GM12878 (cell line): ENCODE data around the gene ABHD1. TPM values are rescaled to one million over a fixed set of nuclear protein-coding genes. Genes with fewer than 3 reads are reported as not detected.

Source experiments
- ATAC-seq: fragments of 200-7000 bp; cut with Tn5 transposase; 3 replicates; pipeline ENCODE4 v1.9.1; 2020; ENCODE audit warnings: mild to moderate bottlenecking, moderate library complexity
- BruUV-seq: library from RNA; stranded (reverse); fragments of 400-500 nt; replicated peaks from 2 replicates; lab custom pipeline; 2021; lab: Mats Ljungman, UMichigan
- CTCF ChIA-PET: fragments of 300-600 bp; sonication (Branson Sonifier 250); formaldehyde crosslinking; extraction: SDS; loops from one replicate; lab custom pipeline; 2021; ENCODE audit warnings: inconsistent platforms; lab: Yijun Ruan, JAX
- POLR2A ChIA-PET: fragments of 350-600 bp; formaldehyde crosslinking; extraction: SDS; loops from one replicate; lab custom pipeline; 2021; ENCODE audit warnings: inconsistent platforms; lab: Charles Lee
- RAD21 ChIA-PET: fragments of 300-600 bp; sonication (Branson Sonifier 250); formaldehyde crosslinking; loops from one replicate; lab custom pipeline; 2023; ENCODE audit warnings: antibody characterized with exemption; ENCODE audit not compliant: unreplicated experiment; lab: Charles Lee
- SMC1A ChIA-PET: fragments of 300-600 bp; sonication (Branson Sonifier 250); formaldehyde crosslinking; loops from one replicate; lab custom pipeline; 2023; ENCODE audit not compliant: unreplicated experiment, uncharacterized antibody; lab: Charles Lee
- DNase-seq: peaks from one replicate; pipeline ENCODE4 v3.0.0-alpha.2; 2011; ENCODE audit warnings: low read depth, low spot score
- FAIRE-seq: peaks from 3 replicates; lab custom pipeline; 2011; peaks lifted over from hg19 to GRCh38; lab: Jason Lieb, UNC
- H2AFZ ChIP-seq: 2 replicates; pipeline ENCODE4 v1.6.0; 2011; ENCODE audit warnings: low read depth, low read length, control low read depth; ENCODE audit not compliant: control insufficient read depth
- H3K27ac ChIP-seq: 2 replicates; pipeline ENCODE4 v1.5.1; 2011; ENCODE audit warnings: control low read depth; ENCODE audit not compliant: control insufficient read depth, insufficient read depth
- H3K27me3 ChIP-seq, 2 experiments: replicated peaks in 1 of 2; 2 replicates each; pipeline versions ENCODE4 v1.6.0 to v1.6.1; 2011; ENCODE audit warnings: low read length in 1 of 2; ENCODE audit not compliant: control insufficient read depth in 2 of 2, insufficient read depth in 2 of 2
- H3K36me3 ChIP-seq, 2 experiments: 2 replicates each; pipeline ENCODE4 v1.5.1; 2011; ENCODE audit warnings: low read length in 1 of 2; ENCODE audit not compliant: control insufficient read depth in 2 of 2, insufficient read depth in 2 of 2
- H3K4me1 ChIP-seq: 2 replicates; pipeline ENCODE4 v1.6.1; 2011; ENCODE audit warnings: mild to moderate bottlenecking, low read length, moderate library complexity, mixed read lengths; ENCODE audit not compliant: control insufficient read depth, insufficient read depth
- H3K4me2 ChIP-seq: 2 replicates; pipeline ENCODE4 v1.6.0; 2011; ENCODE audit warnings: control low read depth; ENCODE audit not compliant: control insufficient read depth, insufficient read depth
- H3K4me3 ChIP-seq: fragments of 200-600 bp; sonication (generic); 2 replicates; pipeline ENCODE4 v1.5.1; 2016
- H3K79me2 ChIP-seq: 2 replicates; pipeline ENCODE4 v1.6.0; 2011; ENCODE audit warnings: low read length; ENCODE audit not compliant: control insufficient read depth, insufficient read depth
- H3K9ac ChIP-seq: 2 replicates; pipeline ENCODE4 v1.8.0; 2011; ENCODE audit warnings: low read length, control low read depth, mixed read lengths; ENCODE audit not compliant: control insufficient read depth, insufficient read depth
- H3K9me3 ChIP-seq: replicated peaks from 3 replicates; pipeline ENCODE4 v1.5.1; 2011; ENCODE audit warnings: mild to moderate bottlenecking, low read length; ENCODE audit not compliant: control insufficient read depth, insufficient read depth
- H4K20me1 ChIP-seq: 2 replicates; pipeline ENCODE4 v1.6.0; 2011; ENCODE audit not compliant: control insufficient read depth, insufficient read depth
- CBFB ChIP-seq: IDR thresholded peaks from 2 replicates; pipeline ENCODE4 v1.6.1; 2016; ENCODE audit warnings: antibody characterized with exemption, low read depth
- CREB1 ChIP-seq: IDR thresholded peaks from 2 replicates; pipeline ENCODE4 v1.6.1; 2012; ENCODE audit warnings: low read depth, mild to moderate bottlenecking, inconsistent platforms
- ESRRA ChIP-seq: IDR thresholded peaks from 2 replicates; pipeline ENCODE4 v1.6.1; 2012; ENCODE audit warnings: mild to moderate bottlenecking, low read length, improper control_type of control experiment
- LARP7 ChIP-seq: fragments of 450-650 bp; IDR thresholded peaks from 2 replicates; pipeline ENCODE4 v1.6.1; 2017; ENCODE audit warnings: mild to moderate bottlenecking
- SP1 ChIP-seq: IDR thresholded peaks from one replicate; pipeline ENCODE4 v1.6.1; 2011; ENCODE audit warnings: low read depth, low read length
- TAF1 ChIP-seq: IDR thresholded peaks from 2 replicates; pipeline ENCODE4 v1.6.1; 2011; ENCODE audit warnings: mild to moderate bottlenecking, low read depth, low read length, borderline replicate concordance
- TARDBP ChIP-seq: IDR thresholded peaks from 2 replicates; pipeline ENCODE4 v1.6.1; 2016; ENCODE audit warnings: borderline replicate concordance
- ZNF24 ChIP-seq: fragments of 450-650 bp; IDR thresholded peaks from 2 replicates; pipeline ENCODE4 v1.6.1; 2017; ENCODE audit warnings: antibody characterized with exemption, mild to moderate bottlenecking
- WGBS: methylation state at CpG from one replicate; pipeline ENCODE4 v1.1.6; 2016; ENCODE audit warnings: low lambda C conversion rate; ENCODE audit not compliant: insufficient replicate concordance, insufficient coverage; ENCODE audit errors: missing lambda C conversion rate; 5-methylcytosine and 5-hydroxymethylcytosine counted together
- in situ Hi-C: fragments of 300-500 bp; cut with MboI; formaldehyde crosslinking; loops from 9 replicates; pipeline ENCODE4 v1.14.3; 2018; ENCODE audit warnings: mixed read lengths
- intact Hi-C: fragments of 100-400 bp; cut with micrococcal nuclease; formaldehyde crosslinking; loops from one replicate; pipeline ENCODE4 v1.14.2; 2022; ENCODE audit not compliant: unreplicated experiment
- polyA plus RNA-seq, 11 experiments: library from polyadenylated mRNA; depleted of rRNA in 4 of 11; unstranded in 6 of 11; stranded (reverse) in 5 of 11; fragments of >200 nt; fragmentation: Nextera tagmentation in 4 of 11; fragmentation: Illumina TruSeq in 1 of 11; extraction: Ambion mirVana in 4 of 11; extraction: Trizol in 1 of 11; gene quantifications; 1 replicate in 1 of 11; 2 replicates in 10 of 11; pipeline versions ENCODE4 v1.2.1 to v1.2.3, GENCODE V29; 2011 to 2016; ENCODE audit warnings: inconsistent platforms in 2 of 11, missing spikeins in 2 of 11, low read depth in 1 of 11
- total RNA-seq, 4 experiments: library from RNA; depleted of rRNA in 3 of 4; stranded (reverse); fragments of >200 nt in 3 of 4; fragmentation: Illumina TruSeq in 1 of 4; extraction: Trizol in 1 of 4; gene quantifications; 2 replicates each; pipeline versions ENCODE4 v1.2.1 to v1.2.3, GENCODE V29; 2013 to 2021
- TF ChIP-seq, protein P1 (sequence below): fragments of 450-650 bp; formaldehyde crosslinking; IDR thresholded peaks from 2 replicates; pipeline ENCODE4 v1.4.0; 2020; ENCODE audit warnings: mild to moderate bottlenecking, moderate library complexity
- TF ChIP-seq, protein P2 (sequence below): IDR thresholded peaks from 2 replicates; pipeline ENCODE4 v1.6.1; 2012; ENCODE audit warnings: mild to moderate bottlenecking, low read depth, low read length
- TF ChIP-seq, protein P3 (sequence below): fragments of 450-650 bp; IDR thresholded peaks from 2 replicates; pipeline ENCODE4 v1.6.1; 2018; ENCODE audit warnings: borderline replicate concordance, mild to moderate bottlenecking; ENCODE audit not compliant: partially characterized antibody
- TF ChIP-seq, protein P4 (sequence below): IDR thresholded peaks from 2 replicates; pipeline ENCODE4 v1.6.1; 2011; ENCODE audit warnings: mild to moderate bottlenecking, low read depth, low read length, moderate library complexity; ENCODE audit not compliant: insufficient replicate concordance

The ABHD1 gene
- total and polyA plus RNA-seq, 10 of the 15 experiments (the other 5 are each of a cell fraction or from before 2014, with no cell fraction given) = 0.04 to 0.35 (median 0.17) TPM; not detected in 2

DNA sequence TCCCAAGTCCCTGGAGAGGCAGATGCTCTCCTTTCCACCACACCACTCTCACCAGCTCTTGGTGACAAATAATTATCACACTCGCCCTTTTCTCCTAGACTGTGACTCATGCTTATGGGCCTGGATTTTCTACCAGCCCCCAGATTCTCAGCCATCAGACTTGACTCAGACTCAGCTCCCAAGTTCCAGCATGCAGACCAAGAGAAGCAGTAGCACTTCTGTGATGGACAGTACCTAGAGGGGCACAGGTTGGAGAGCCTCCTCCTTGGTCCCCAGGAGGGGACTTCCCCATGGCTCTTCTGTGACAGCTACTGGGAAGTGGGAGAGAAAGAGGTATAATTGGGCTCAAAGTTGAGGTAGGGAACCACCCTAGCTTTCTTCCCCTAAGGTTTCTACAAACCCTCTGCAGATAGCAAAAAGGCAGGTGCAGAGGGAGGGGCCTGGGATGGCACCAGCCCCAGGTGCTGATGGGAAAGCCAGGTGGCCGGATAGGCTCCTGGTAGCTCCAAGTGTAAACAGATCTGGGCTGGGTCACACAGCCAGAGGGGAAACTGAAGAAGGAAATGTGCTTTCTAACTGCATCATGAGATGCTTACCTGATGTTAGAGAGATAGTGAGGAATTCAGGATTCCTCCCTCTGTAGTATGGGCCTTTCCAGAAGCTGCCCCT is 29.3 kb downstream of the ABHD1 start:
- Histone ChIP-seq H4K20me1 (no peaks in the 10 kb centered on the region), H3K27me3 (no peaks in the 10 kb centered on the region; a peak in 1 of 4 replicates), H3K9me3 (no peaks in the 10 kb centered on the region), H3K4me3 (no peak overlapping the region), H3K4me1 (no peaks in the 10 kb centered on the region), H3K36me3 (no peaks in the 10 kb centered on the region), H3K79me2 (no peaks in the 10 kb centered on the region), H3K9ac (no peak overlapping the region), H3K27ac (no peak overlapping the region), H3K4me2 (no peak overlapping the region), H2AFZ (no peak overlapping the region)
- no peak for FAIRE-seq
- intact Hi-C loops (no loop called here), in situ Hi-C loops (no loop called here)
- ChIA-PET SMC1A (interaction anchor here (0.6 to 2.2 kb wide), 3 partner anchors 38 to 151 kb away, joined by 3 to 10 read pairs (median 3); no protein-coding TSS in a partner anchor), CTCF (interaction anchor here (1.2 to 2.9 kb wide), 3 partner anchors 96 to 148 kb away, joined by 3 to 7 read pairs (median 4); no protein-coding TSS in a partner anchor), POLR2A (interaction anchor here (0.5 to 0.8 kb wide), 3 partner anchors 9 to 44 kb away, joined by 3 to 5 read pairs (median 4); no protein-coding TSS in a partner anchor), RAD21 (interaction anchor here (2.0 kb wide), 1 partner anchor 54 kb away, joined by 7 read pairs; no protein-coding TSS in a partner anchor)
- WGBS = 29% methylated on average over 2 of the region's 2 CpGs
- no peak for DNase-seq
- no peak for ATAC-seq
- no TSS peak for BruUV-seq
- TF ChIP-seq CBFB (no peak), ZNF24 (no peak), CREB1 (no peak), TAF1 (no peak), SP1 (no peak), ESRRA (no peak), TARDBP (no peak), LARP7 (no peak)
- TF ChIP-seq, protein P1, sequence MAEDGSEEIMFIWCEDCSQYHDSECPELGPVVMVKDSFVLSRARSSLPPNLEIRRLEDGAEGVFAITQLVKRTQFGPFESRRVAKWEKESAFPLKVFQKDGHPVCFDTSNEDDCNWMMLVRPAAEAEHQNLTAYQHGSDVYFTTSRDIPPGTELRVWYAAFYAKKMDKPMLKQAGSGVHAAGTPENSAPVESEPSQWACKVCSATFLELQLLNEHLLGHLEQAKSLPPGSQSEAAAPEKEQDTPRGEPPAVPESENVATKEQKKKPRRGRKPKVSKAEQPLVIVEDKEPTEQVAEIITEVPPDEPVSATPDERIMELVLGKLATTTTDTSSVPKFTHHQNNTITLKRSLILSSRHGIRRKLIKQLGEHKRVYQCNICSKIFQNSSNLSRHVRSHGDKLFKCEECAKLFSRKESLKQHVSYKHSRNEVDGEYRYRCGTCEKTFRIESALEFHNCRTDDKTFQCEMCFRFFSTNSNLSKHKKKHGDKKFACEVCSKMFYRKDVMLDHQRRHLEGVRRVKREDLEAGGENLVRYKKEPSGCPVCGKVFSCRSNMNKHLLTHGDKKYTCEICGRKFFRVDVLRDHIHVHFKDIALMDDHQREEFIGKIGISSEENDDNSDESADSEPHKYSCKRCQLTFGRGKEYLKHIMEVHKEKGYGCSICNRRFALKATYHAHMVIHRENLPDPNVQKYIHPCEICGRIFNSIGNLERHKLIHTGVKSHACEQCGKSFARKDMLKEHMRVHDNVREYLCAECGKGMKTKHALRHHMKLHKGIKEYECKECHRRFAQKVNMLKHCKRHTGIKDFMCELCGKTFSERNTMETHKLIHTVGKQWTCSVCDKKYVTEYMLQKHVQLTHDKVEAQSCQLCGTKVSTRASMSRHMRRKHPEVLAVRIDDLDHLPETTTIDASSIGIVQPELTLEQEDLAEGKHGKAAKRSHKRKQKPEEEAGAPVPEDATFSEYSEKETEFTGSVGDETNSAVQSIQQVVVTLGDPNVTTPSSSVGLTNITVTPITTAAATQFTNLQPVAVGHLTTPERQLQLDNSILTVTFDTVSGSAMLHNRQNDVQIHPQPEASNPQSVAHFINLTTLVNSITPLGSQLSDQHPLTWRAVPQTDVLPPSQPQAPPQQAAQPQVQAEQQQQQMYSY (CRISPR knock-in tag) = no peak
- TF ChIP-seq, protein P2, sequence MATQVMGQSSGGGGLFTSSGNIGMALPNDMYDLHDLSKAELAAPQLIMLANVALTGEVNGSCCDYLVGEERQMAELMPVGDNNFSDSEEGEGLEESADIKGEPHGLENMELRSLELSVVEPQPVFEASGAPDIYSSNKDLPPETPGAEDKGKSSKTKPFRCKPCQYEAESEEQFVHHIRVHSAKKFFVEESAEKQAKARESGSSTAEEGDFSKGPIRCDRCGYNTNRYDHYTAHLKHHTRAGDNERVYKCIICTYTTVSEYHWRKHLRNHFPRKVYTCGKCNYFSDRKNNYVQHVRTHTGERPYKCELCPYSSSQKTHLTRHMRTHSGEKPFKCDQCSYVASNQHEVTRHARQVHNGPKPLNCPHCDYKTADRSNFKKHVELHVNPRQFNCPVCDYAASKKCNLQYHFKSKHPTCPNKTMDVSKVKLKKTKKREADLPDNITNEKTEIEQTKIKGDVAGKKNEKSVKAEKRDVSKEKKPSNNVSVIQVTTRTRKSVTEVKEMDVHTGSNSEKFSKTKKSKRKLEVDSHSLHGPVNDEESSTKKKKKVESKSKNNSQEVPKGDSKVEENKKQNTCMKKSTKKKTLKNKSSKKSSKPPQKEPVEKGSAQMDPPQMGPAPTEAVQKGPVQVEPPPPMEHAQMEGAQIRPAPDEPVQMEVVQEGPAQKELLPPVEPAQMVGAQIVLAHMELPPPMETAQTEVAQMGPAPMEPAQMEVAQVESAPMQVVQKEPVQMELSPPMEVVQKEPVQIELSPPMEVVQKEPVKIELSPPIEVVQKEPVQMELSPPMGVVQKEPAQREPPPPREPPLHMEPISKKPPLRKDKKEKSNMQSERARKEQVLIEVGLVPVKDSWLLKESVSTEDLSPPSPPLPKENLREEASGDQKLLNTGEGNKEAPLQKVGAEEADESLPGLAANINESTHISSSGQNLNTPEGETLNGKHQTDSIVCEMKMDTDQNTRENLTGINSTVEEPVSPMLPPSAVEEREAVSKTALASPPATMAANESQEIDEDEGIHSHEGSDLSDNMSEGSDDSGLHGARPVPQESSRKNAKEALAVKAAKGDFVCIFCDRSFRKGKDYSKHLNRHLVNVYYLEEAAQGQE = no peak
- TF ChIP-seq, protein P3, sequence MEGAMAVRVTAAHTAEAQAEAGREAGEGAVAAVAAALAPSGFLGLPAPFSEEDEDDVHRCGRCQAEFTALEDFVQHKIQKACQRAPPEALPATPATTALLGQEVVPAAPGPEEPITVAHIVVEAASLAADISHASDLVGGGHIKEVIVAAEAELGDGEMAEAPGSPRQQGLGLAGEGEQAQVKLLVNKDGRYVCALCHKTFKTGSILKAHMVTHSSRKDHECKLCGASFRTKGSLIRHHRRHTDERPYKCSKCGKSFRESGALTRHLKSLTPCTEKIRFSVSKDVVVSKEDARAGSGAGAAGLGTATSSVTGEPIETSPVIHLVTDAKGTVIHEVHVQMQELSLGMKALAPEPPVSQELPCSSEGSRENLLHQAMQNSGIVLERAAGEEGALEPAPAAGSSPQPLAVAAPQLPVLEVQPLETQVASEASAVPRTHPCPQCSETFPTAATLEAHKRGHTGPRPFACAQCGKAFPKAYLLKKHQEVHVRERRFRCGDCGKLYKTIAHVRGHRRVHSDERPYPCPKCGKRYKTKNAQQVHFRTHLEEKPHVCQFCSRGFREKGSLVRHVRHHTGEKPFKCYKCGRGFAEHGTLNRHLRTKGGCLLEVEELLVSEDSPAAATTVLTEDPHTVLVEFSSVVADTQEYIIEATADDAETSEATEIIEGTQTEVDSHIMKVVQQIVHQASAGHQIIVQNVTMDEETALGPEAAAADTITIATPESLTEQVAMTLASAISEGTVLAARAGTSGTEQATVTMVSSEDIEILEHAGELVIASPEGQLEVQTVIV = no peak
- TF ChIP-seq, protein P4, sequence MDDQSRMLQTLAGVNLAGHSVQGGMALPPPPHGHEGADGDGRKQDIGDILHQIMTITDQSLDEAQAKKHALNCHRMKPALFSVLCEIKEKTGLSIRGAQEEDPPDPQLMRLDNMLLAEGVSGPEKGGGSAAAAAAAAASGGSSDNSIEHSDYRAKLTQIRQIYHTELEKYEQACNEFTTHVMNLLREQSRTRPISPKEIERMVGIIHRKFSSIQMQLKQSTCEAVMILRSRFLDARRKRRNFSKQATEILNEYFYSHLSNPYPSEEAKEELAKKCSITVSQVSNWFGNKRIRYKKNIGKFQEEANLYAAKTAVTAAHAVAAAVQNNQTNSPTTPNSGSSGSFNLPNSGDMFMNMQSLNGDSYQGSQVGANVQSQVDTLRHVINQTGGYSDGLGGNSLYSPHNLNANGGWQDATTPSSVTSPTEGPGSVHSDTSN = no peak
